ENCODE results near the gene GGA2.
"Not testable (repeated sequence)": the region's sequence is repeated elsewhere in the genome, so short reads cannot be mapped to it uniquely, and the experiment has no call there.

Gene GGA2

DNA sequence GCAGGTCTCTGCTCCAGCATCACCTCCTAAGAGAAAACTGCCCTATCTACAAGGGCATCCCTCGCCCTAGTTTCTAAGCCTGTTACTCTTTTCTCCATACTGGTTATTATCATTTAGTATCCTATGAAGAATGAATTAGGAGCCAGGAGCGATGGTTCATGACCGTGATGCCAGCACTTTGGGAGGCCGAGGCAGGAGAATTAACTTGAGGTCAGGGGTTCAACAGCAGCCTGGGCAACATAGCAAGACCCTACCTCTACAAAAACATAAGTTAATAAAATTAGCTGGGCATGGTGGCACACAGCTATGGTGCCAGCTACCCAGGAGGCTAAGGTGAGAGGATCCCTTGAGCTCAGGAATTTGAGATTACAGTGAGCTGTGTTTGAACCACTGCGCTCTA is 39.6 kb upstream of the GGA2 start:
- peaks cover 29% of the 10 kb centered on the region for H3K36me3 ChIP-seq (ENCODE audit: control insufficient read depth, insufficient read depth, low read length)

DNA sequence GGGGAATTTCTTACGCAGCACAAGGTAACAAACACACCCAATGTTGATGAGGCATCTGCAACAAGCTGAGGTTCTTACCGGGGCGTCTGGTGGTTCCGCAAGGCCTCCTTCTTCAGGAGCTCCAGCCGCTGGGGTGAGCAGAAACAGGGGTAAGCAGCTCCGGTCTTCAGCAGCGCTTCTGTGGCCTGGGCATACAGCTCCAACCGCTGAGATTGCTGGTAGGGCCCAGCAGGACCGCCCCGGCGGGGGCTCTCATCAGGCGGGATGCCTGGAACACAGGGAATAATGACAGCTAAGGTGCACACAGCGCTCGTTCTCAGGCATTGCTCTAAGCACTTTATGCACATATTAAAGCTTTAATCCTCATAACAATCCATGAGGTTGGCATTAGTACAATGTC is 34.1 kb upstream of the GGA2 start:
- TF ChIP-seq, protein P1, sequence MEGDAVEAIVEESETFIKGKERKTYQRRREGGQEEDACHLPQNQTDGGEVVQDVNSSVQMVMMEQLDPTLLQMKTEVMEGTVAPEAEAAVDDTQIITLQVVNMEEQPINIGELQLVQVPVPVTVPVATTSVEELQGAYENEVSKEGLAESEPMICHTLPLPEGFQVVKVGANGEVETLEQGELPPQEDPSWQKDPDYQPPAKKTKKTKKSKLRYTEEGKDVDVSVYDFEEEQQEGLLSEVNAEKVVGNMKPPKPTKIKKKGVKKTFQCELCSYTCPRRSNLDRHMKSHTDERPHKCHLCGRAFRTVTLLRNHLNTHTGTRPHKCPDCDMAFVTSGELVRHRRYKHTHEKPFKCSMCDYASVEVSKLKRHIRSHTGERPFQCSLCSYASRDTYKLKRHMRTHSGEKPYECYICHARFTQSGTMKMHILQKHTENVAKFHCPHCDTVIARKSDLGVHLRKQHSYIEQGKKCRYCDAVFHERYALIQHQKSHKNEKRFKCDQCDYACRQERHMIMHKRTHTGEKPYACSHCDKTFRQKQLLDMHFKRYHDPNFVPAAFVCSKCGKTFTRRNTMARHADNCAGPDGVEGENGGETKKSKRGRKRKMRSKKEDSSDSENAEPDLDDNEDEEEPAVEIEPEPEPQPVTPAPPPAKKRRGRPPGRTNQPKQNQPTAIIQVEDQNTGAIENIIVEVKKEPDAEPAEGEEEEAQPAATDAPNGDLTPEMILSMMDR (IDR thresholded peaks at IDR 0.05; ENCODE audit: insufficient read depth, low read length, poor library complexity, severe bottlenecking) = no peak
- Histone ChIP-seq H3K27me3 (replicated peaks; ENCODE audit: control insufficient read depth, insufficient read depth, low read length) (no peaks in the 10 kb centered on the region), H3K4me3 (replicated peaks; ENCODE audit: low read depth, low read length) (no peak overlapping the region), H3K36me3 (ENCODE audit: control insufficient read depth, insufficient read depth, low read length) (peaks cover 26% of the 10 kb centered on the region)
- no peak for DNase-seq (ENCODE audit: extremely low read depth, insufficient read length)

More for the DNA sequence above, 39.6 kb upstream of the GGA2 start:
- DNase-seq (ENCODE audit: extremely low read depth, insufficient read length) = no peak
- Histone ChIP-seq H3K4me3 (replicated peaks; ENCODE audit: low read depth, low read length) (no peak overlapping the region), H3K27me3 (replicated peaks; ENCODE audit: control insufficient read depth, insufficient read depth, low read length) (no peaks in the 10 kb centered on the region)
- TF ChIP-seq, protein P1 (IDR thresholded peaks at IDR 0.05; ENCODE audit: insufficient read depth, low read length, poor library complexity, severe bottlenecking) = no peak

DNA sequence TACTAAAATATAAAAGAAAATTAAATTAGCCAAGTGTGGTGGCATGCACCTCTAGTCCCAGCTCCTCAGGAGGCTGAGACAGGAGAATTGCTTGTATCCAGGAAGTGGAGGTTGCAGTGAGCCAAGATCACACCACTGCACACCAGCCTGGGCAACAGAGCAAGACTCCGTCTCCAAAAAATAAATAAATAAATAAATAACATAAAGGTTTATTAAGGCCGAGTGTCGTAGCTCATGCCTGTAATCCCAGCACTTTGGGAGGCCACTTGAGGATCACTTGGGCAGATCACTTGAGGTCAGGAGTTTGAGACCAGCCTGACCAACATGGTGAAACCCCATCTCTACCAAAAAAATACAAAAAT is 30.5 kb upstream of the GGA2 start:
- not testable (repeated sequence) for DNase-seq (ENCODE audit: extremely low read depth, insufficient read length); H3K27me3 ChIP-seq (replicated peaks; ENCODE audit: control insufficient read depth, insufficient read depth, low read length); H3K4me3 ChIP-seq (replicated peaks; ENCODE audit: low read depth, low read length)
- H3K36me3 ChIP-seq (ENCODE audit: control insufficient read depth, insufficient read depth, low read length) = peaks cover 19% of the 10 kb centered on the region

DNA sequence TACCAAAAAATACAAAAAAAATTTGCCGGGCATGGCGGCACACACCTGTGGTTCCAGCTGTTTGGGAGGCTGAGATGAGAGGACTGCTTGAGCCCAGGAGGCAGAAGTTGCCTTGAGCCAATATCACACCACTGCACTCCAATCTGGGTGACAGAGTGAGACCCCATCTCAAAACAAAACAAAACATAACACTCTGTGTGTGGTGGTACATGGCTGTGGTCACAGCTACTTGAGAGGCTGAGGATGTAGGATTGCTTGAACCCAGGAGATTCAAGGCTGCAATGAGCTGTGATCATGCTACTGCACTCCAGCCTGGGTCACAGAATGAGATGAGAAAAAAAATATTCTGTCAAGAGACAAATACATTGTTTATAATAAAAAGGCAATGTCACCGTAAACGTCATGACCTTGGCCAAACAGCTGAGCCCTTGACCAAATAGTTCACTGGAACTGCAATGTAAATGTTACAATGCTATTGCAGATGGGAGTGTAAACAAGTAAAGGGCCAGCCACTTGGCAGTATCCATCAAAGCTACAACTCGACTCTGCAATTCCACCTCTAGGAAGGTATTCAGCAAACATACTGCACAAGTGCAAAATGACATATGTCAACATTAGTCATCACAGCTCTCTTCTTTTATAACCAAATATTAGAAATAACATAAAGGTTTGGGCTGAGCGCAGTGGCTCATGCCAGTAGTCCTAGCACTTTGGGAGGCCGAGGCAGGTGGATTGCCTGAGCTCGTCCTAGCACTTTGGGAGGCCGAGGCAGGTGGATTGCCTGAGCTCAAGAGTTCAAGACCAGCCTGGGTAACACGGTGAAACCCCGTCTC is 29.9 kb upstream of the GGA2 start:
- TF ChIP-seq, protein P1 (IDR thresholded peaks at IDR 0.05; ENCODE audit: insufficient read depth, low read length, poor library complexity, severe bottlenecking) = no peak
- no peaks in the 10 kb centered on the region for H3K27me3 ChIP-seq (replicated peaks; ENCODE audit: control insufficient read depth, insufficient read depth, low read length)
- H3K4me3 ChIP-seq (replicated peaks; ENCODE audit: low read depth, low read length) = no peak overlapping the region
- peaks cover 16% of the 10 kb centered on the region for H3K36me3 ChIP-seq (ENCODE audit: control insufficient read depth, insufficient read depth, low read length)
- DNase-seq (ENCODE audit: extremely low read depth, insufficient read length) = no peak

DNA sequence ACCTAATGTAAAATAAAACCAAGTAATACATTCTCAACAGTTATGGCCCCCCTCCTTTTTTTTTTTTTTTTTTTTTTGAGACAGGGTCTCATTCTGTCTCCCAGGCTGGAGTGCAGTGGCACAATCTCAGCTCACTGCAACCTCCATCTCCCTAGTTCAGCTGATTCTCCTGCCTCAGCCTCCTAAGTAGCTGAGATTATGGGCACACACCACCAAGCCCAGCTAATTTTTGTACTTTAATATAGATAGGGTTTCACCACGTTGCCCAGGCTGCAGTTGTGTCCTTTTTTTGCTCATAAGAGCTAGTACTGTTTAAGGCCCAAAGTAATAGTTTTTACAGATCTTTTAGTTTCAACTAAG is 28.6 kb upstream of the GGA2 start:
- Histone ChIP-seq H3K27me3 (replicated peaks; ENCODE audit: control insufficient read depth, insufficient read depth, low read length) (no peaks in the 10 kb centered on the region), H3K4me3 (replicated peaks; ENCODE audit: low read depth, low read length) (no peak overlapping the region), H3K36me3 (ENCODE audit: control insufficient read depth, insufficient read depth, low read length) (peaks cover 17% of the 10 kb centered on the region)
- TF ChIP-seq, protein P1 (IDR thresholded peaks at IDR 0.05; ENCODE audit: insufficient read depth, low read length, poor library complexity, severe bottlenecking) = no peak
- no peak for DNase-seq (ENCODE audit: extremely low read depth, insufficient read length)

DNA sequence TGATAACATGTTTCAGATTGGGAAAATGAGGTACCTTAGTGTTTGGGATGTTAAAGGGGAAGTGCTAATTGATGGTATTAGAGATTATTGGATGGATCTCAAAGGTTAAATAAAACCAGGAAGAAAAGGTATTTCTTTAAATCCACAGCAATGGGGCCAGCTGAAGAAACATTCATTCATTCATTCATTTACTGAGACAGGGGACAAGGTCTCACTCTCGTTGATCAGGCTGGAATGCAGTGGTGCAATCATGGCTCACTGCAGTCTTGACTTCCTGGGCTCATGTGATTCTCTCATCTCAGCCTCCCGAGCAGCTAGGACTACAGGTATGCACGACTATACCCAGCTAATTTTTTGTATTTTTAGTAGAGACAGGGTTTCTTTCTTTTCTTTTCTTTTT is 27.1 kb upstream of the GGA2 start:
- Histone ChIP-seq H3K36me3 (ENCODE audit: control insufficient read depth, insufficient read depth, low read length) (peaks cover 20% of the 10 kb centered on the region), H3K27me3 (replicated peaks; ENCODE audit: control insufficient read depth, insufficient read depth, low read length) (no peaks in the 10 kb centered on the region), H3K4me3 (replicated peaks; ENCODE audit: low read depth, low read length) (no peak overlapping the region)
- no peak for DNase-seq (ENCODE audit: extremely low read depth, insufficient read length)
- TF ChIP-seq, protein P1 (IDR thresholded peaks at IDR 0.05; ENCODE audit: insufficient read depth, low read length, poor library complexity, severe bottlenecking) = no peak

Measured in GM06990 (cell line).